GM12892 (cell line): ENCODE results near the gene ZNF99.
"Not testable (repeated sequence)": the region's sequence is repeated elsewhere in the genome, so short reads cannot be mapped to it uniquely, and the experiment has no call there.

Experiments used
- DNase-seq: peaks from one replicate; pipeline ENCODE4 v3.0.0; 2011; ENCODE audit not compliant: insufficient read length
- FAIRE-seq: peaks from 2 replicates; lab custom pipeline; 2011; peaks lifted over from hg19 to GRCh38; lab: Jason Lieb, UNC
- POLR2A ChIP-seq: IDR thresholded peaks from 2 replicates; pipeline ENCODE4 v1.6.1; 2011; ENCODE audit warnings: low read depth, low read length, control low read depth
- POLR2AphosphoS5 ChIP-seq: IDR thresholded peaks from 2 replicates; pipeline ENCODE4 v1.6.1; 2011; ENCODE audit warnings: low read depth, low read length, control low read depth
- TAF1 ChIP-seq: IDR thresholded peaks from 2 replicates; pipeline ENCODE4 v1.6.1; 2011; ENCODE audit warnings: low read depth, mild to moderate bottlenecking, control low read depth, low read length, borderline replicate concordance

The ZNF99 gene

GRCh38 chr19:22708983-22709382, 75.0 kb downstream of the ZNF99 start:
- TF ChIP-seq POLR2AphosphoS5: no peak
- TF ChIP-seq TAF1: no peak
- TF ChIP-seq POLR2A: no peak
- no peak for FAIRE-seq
- no peak for DNase-seq

GRCh38 chr19:22703096-22703495, 80.9 kb downstream of the ZNF99 start:
- not testable (repeated sequence) for FAIRE-seq

GRCh38 chr19:22702661-22703060, 81.3 kb downstream of the ZNF99 start:
- DNase-seq, FAIRE-seq: not testable (repeated sequence)

More at GRCh38 chr19:22703096-22703495, 80.9 kb downstream of the ZNF99 start:
- DNase-seq: not testable (repeated sequence)
